Fibroblast of peridontal ligament (primary cell): ENCODE measurements around the gene MUC5AC.

Experiments
- DNase-seq: peaks from one replicate; pipeline ENCODE4 v3.0.0-alpha.2; 2010; ENCODE audit errors: extremely low read depth

MUC5AC gene

GRCh38 chr11:1121813-1122663, 35.7 kb upstream of the MUC5AC start:
- no peak for DNase-seq

GRCh38 chr11:1122664-1123002, 35.1 kb upstream of the MUC5AC start:
- no peak for DNase-seq

- no peak for DNase-seq
Observed at GRCh38 chr11:1123970-1124369, 33.8 kb upstream of the MUC5AC start.

- DNase-seq, result no peak
Observed at GRCh38 chr11:1125803-1126202, 31.9 kb upstream of the MUC5AC start.

GRCh38 chr11:1126491-1126926, 31.2 kb upstream of the MUC5AC start:
- no peak for DNase-seq

- DNase-seq, result no peak
Observed at GRCh38 chr11:1126935-1127663, 30.7 kb upstream of the MUC5AC start.

- DNase-seq, result no peak
Observed at GRCh38 chr11:1127664-1128162, 30.0 kb upstream of the MUC5AC start.

- DNase-seq, result no peak
Observed at GRCh38 chr11:1128311-1129142, 29.2 kb upstream of the MUC5AC start.

GRCh38 chr11:1129143-1129610, 28.6 kb upstream of the MUC5AC start:
- DNase-seq, result no peak

- no peak for DNase-seq
Observed at GRCh38 chr11:1129611-1130160, 28.1 kb upstream of the MUC5AC start.

GRCh38 chr11:1130276-1131032, 27.3 kb upstream of the MUC5AC start:
- no peak for DNase-seq

- DNase-seq, result no peak
Observed at GRCh38 chr11:1131033-1131911, 26.5 kb upstream of the MUC5AC start.

- no peak for DNase-seq
Observed at GRCh38 chr11:1134848-1135445, 22.8 kb upstream of the MUC5AC start.

- DNase-seq, result peak; percentile 31
Observed at GRCh38 chr11:1138097-1138496, 19.7 kb upstream of the MUC5AC start.

GRCh38 chr11:1139441-1140083, 18.2 kb upstream of the MUC5AC start:
- peak; percentile 22 for DNase-seq

GRCh38 chr11:1140642-1141490, 16.9 kb upstream of the MUC5AC start:
- no peak for DNase-seq

- DNase-seq, result no peak
Observed at GRCh38 chr11:1146365-1146764, 11.4 kb upstream of the MUC5AC start.

GRCh38 chr11:1147792-1148191, 10.0 kb upstream of the MUC5AC start:
- no peak for DNase-seq
